GM18951 (cell line): Measurements from ENCODE around the gene NUP107.
"Not testable (repeated sequence)": the region's sequence is repeated elsewhere in the genome, so short reads cannot be mapped to it uniquely, and the experiment has no call there.

Experiments
- POLR2A ChIP-seq: IDR thresholded peaks from 4 replicates; pipeline ENCODE4 v1.6.1; 2011; ENCODE audit warnings: mild to moderate bottlenecking; ENCODE audit not compliant: insufficient read length, insufficient read depth; ENCODE audit errors: extremely low read depth
- in situ Hi-C: fragments of 300-500 bp; cut with MboI; formaldehyde crosslinking; loops from one replicate; pipeline ENCODE4 v1.12.0; 2022; ENCODE audit warnings: low sequenced_read_pairs, mixed read lengths, inconsistent platforms; ENCODE audit not compliant: unreplicated experiment

The NUP107 gene

GRCh38 chr12:68686595-68687521 lies at the start of gene NUP107:
Gene NUP107, plus strand, starts transcription at chr12:68686978. Its CDS starts 88 bp downstream, at chr12:68687066.
- TF ChIP-seq POLR2A: peak; percentile 93
- in situ Hi-C loops: no loop called here

- in situ Hi-C loops: not testable (repeated sequence)
These were observed 49.3 kb upstream of the NUP107 start for GRCh38 chr12:68637439-68637838.

- in situ Hi-C loops: no loop called here
- TF ChIP-seq POLR2A: no peak
These were observed 48.6 kb upstream of the NUP107 start for GRCh38 chr12:68638171-68638570.

GRCh38 chr12:68638721-68639395 lies 47.9 kb upstream of the NUP107 start:
- in situ Hi-C loops: no loop called here
- TF ChIP-seq POLR2A: no peak

- in situ Hi-C loops: no loop called here
- no peak for TF ChIP-seq POLR2A
These were observed 47.4 kb upstream of the NUP107 start for GRCh38 chr12:68639396-68639767.

GRCh38 chr12:68641138-68641537 lies 45.6 kb upstream of the NUP107 start:
- no peak for TF ChIP-seq POLR2A
- in situ Hi-C loops: no loop called here

GRCh38 chr12:68646484-68646883 lies 40.3 kb upstream of the NUP107 start:
- no peak for TF ChIP-seq POLR2A
- in situ Hi-C loops: no loop called here

GRCh38 chr12:68647507-68647906 lies 39.3 kb upstream of the NUP107 start:
- no peak for TF ChIP-seq POLR2A
- in situ Hi-C loops: no loop called here

- in situ Hi-C loops: no loop called here
These were observed 38.6 kb upstream of the NUP107 start for GRCh38 chr12:68648179-68648578.

GRCh38 chr12:68665016-68665569 lies 21.7 kb upstream of the NUP107 start:
- in situ Hi-C loops: no loop called here
- no peak for TF ChIP-seq POLR2A

More at GRCh38 chr12:68648179-68648578, 38.6 kb upstream of the NUP107 start:
- TF ChIP-seq POLR2A: no peak

GRCh38 chr12:68667291-68667690 lies 19.5 kb upstream of the NUP107 start:
- in situ Hi-C loops: no loop called here
- TF ChIP-seq POLR2A: no peak

- in situ Hi-C loops: no loop called here
- TF ChIP-seq POLR2A: no peak
These were observed 18.9 kb upstream of the NUP107 start for GRCh38 chr12:68667896-68668295.

- in situ Hi-C loops: no loop called here
- TF ChIP-seq POLR2A: no peak
These were observed 15.6 kb upstream of the NUP107 start for GRCh38 chr12:68671179-68671578.
